ENCODE results near the gene CTBP2.

CTBP2 gene

DNA sequence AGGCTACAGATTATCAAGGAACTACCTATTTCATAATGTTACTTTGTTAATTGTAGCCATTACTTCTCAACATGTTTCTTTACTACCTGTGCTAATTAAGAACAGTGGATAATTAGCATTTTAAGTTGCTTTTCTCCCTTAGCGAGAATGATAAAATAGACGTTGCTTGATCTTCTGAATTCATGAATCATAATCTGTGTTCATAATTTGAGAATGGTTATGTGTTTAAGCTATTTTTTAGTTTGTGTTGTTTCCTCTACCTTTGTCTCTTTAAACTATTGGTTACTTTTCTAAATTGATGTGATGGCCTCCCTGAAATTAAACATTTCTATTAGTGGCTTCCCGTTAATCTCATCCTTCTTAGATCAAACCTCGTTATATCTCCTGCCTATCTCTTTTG is 218.5 kb downstream of the CTBP2 start, which contains the start of gene ZRANB1:
Gene ZRANB1, plus strand, starts transcription at position 301 of the 400 bp plus-strand sequence. CDS start 371 bp downstream, outside the sequence.
- DNase-seq (ENCODE audit: low read depth, low spot score): no peak

DNA sequence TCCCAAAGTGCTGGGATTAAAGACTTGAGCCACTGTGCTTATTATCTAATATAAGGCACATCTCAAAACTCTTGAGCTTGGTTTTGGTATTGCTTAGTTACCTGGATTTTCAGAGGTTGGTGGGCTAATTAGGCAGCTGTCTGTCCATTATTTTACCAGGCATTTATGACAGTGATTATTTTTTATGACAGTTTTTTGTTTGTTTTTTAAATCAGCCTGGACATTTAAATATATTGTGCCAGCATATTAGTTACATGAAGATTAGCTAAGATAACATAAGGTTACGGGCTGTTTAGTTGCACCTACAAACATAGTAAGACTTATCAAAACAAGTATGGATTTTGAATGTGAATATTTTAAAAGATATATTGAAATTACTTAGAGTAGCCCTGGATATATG is 221.1 kb downstream of the CTBP2 start:
- no peak for DNase-seq (ENCODE audit: low read depth, low spot score)

DNA sequence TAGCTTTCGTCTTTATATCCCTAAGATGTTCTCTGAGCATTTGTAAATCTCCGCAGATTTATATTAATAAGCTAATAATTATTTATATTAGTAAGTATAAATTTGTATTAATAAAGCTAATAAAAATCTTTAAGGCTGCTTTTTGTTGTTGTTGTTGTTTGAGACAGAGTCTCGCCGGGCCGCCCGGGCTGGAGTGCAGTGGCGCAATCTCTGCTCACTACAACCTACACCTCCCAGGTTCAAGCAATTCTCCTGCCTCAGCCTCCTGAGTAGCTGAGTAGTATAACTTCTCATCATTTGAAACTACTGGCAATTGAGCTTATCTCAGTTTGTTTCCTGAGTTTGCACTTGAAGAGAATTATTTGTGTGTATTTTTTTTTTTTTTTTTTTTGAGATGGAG is 223.6 kb downstream of the CTBP2 start:
- DNase-seq (ENCODE audit: low read depth, low spot score): no peak

DNA sequence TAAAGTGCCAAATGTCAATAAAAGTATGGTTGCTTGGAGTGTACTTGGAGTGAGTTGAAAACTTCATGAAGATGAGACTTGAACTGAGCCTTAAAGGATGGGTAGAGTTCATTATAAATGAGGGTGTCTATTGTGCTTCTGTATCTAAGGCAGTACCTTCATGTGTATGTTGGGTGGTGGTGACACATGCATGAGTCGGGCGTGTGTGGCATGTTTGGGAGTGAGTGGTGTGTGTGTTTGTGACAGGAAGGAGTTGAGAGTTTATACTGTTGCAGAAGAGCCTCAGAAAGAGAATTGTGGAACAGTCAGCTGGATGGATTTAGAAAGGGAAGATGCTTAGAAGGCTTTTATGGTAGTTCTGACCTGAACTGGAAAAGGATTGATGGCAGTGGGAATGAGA is 224.4 kb downstream of the CTBP2 start:
- no peak for DNase-seq (ENCODE audit: low read depth, low spot score)

Data from iPS DF 19.7 (cell line).